ENCODE results near the gene GGTLC2.

- TF ChIP-seq CTCF (IDR thresholded peaks at IDR 0.05) = no peak
- no peak for TF ChIP-seq POLR2AphosphoS5 (IDR thresholded peaks at IDR 0.05)
- TF ChIP-seq POLR2A (IDR thresholded peaks at IDR 0.05) = no peak
- no peak for TF ChIP-seq EP300 (IDR thresholded peaks at IDR 0.05; ENCODE audit: low read depth)
Measured at GRCh38 chr22:22696104-22696503, 51.7 kb downstream of the GGTLC2 start.

All from transverse colon (tissue), 4 donors.